Panc1 (cell line): ENCODE data around the gene SMAD3. TPM values are rescaled to one million over a fixed set of nuclear protein-coding genes. Genes with fewer than 3 reads are reported as not detected.

ENCODE experiments used
- ATAC-seq: fragments of 200-7000 bp; cut with Tn5 transposase; 2 replicates; pipeline ENCODE4 v1.9.1; 2020; ENCODE audit warnings: mild to moderate bottlenecking, moderate library complexity
- BruUV-seq: library from RNA; stranded (reverse); fragments of 400-500 nt; replicated peaks from 2 replicates; lab custom pipeline; 2021; lab: Mats Ljungman, UMichigan
- CTCF ChIA-PET: fragments of 300-600 bp; sonication (Branson Sonifier 250); formaldehyde crosslinking; loops from one replicate; lab custom pipeline; 2022; ENCODE audit warnings: antibody characterized with exemption; lab: Charles Lee
- POLR2A ChIA-PET: fragments of 300-600 bp; sonication (Branson Sonifier 250); formaldehyde crosslinking; loops from one replicate; lab custom pipeline; 2022; ENCODE audit warnings: antibody characterized with exemption; lab: Charles Lee
- DNase-seq: peaks from one replicate; pipeline ENCODE4 v3.0.0-alpha.2; 2010; ENCODE audit warnings: low read depth, low spot score
- H3K27ac ChIP-seq: 2 replicates; pipeline ENCODE4 v1.5.1; 2011; ENCODE audit warnings: mild to moderate bottlenecking, low read length, inconsistent platforms
- H3K27me3 ChIP-seq: fragments of 200-500 bp; sonication (Bioruptor generic); 2 replicates; pipeline ENCODE4 v1.6.0; 2014; ENCODE audit warnings: low read length, inconsistent platforms; ENCODE audit not compliant: control insufficient read depth, insufficient read depth
- H3K36me3 ChIP-seq: fragments of 200-500 bp; sonication (Bioruptor generic); 2 replicates; pipeline ENCODE4 v1.5.1; 2014; ENCODE audit warnings: inconsistent platforms, mild to moderate bottlenecking, low read length, moderate library complexity; ENCODE audit not compliant: control insufficient read depth, insufficient read depth
- H3K4me1 ChIP-seq: 2 replicates; pipeline ENCODE4 v1.5.1; 2011; ENCODE audit warnings: inconsistent platforms, mild to moderate bottlenecking, low read length, moderate library complexity; ENCODE audit not compliant: control insufficient read depth, insufficient read depth
- H3K4me3 ChIP-seq, 2 experiments: 2 replicates each; pipeline ENCODE4 v1.5.1; 2011 to 2012; ENCODE audit warnings: low read depth in 2 of 2, low read length in 2 of 2, mild to moderate bottlenecking in 2 of 2, inconsistent platforms in 1 of 2, moderate library complexity in 1 of 2
- H3K9me3 ChIP-seq: fragments of 200-500 bp; sonication (Bioruptor generic); 2 replicates; pipeline ENCODE4 v1.5.1; 2014; ENCODE audit warnings: low read depth, mild to moderate bottlenecking, inconsistent platforms, low read length, moderate library complexity; ENCODE audit not compliant: control insufficient read depth, insufficient read depth
- CTCF ChIP-seq: fragments of 450-650 bp; IDR thresholded peaks from 2 replicates; pipeline ENCODE4 v1.5.1; 2017; ENCODE audit warnings: mild to moderate bottlenecking
- POLR2AphosphoS5 ChIP-seq: IDR thresholded peaks from 2 replicates; pipeline ENCODE4 v1.6.1; 2012; ENCODE audit warnings: mild to moderate bottlenecking, low read depth, low read length, moderate library complexity
- SIN3A ChIP-seq: IDR thresholded peaks from 2 replicates; pipeline ENCODE4 v1.6.1; 2012; ENCODE audit warnings: low read depth, mild to moderate bottlenecking, low read length, moderate library complexity, borderline replicate concordance; ENCODE audit not compliant: insufficient read depth
- TCF7L2 ChIP-seq: IDR thresholded peaks from 2 replicates; pipeline ENCODE4 v1.6.1; 2011; ENCODE audit warnings: mild to moderate bottlenecking, low read depth, low read length, inconsistent platforms
- in situ Hi-C: cut with HindIII; loops from 2 replicates; pipeline ENCODE4 v1.10.0; 2016; ENCODE audit warnings: low sequenced_read_pairs, low pct_unique_long_range_greater_than_20kb
- intact Hi-C: fragments of 100-400 bp; cut with micrococcal nuclease; formaldehyde crosslinking; loops from one replicate; pipeline ENCODE4 v1.10.0; 2022; ENCODE audit not compliant: unreplicated experiment
- total RNA-seq: library from RNA; stranded (reverse); gene quantifications from one replicate; pipeline ENCODE4 v1.2.1, GENCODE V29; 2021; ENCODE audit not compliant: unreplicated experiment
- TF ChIP-seq, protein P1 (sequence below), 2 experiments: IDR thresholded peaks; 2 replicates each; pipeline ENCODE4 v1.6.1; 2011 to 2012; ENCODE audit warnings: low read depth in 2 of 2, control low read depth in 1 of 2, low read length in 1 of 2, mild to moderate bottlenecking in 1 of 2, moderate library complexity in 1 of 2; ENCODE audit not compliant: insufficient read depth in 1 of 2

Gene SMAD3
- total RNA-seq, 1 experiment from 2014 or later = 394 TPM

- DNase-seq (peak; percentile 82), ATAC-seq (peak; percentile 82)
- H3K4me1 ChIP-seq = peaks cover 62% of the 10 kb centered on the region
- intact Hi-C loops = no loop called here
- CTCF ChIA-PET = interaction anchor here (0.9 kb wide), 1 partner anchor 141 kb away, joined by 5 read pairs; no protein-coding TSS in a partner anchor
- no peaks in the 10 kb centered on the region for H3K27me3 ChIP-seq
- in situ Hi-C loops = no loop called here
- no peak overlapping the region for H3K4me3 ChIP-seq
- TF ChIP-seq SIN3A (0 out of 2 replicates have a peak, but pooled peaks have one; percentile 27), POLR2AphosphoS5 (peak; percentile 66; the same call in 1 of the 2 replicates), CTCF (no peak)
- POLR2A ChIA-PET = interaction anchor here (0.6 kb wide), 1 partner anchor 428 kb away, joined by 4 read pairs; no protein-coding TSS in a partner anchor
- peak overlapping the region; percentile 99 for H3K27ac ChIP-seq
- BruUV-seq = no TSS peak
- H3K9me3 ChIP-seq = no peaks in the 10 kb centered on the region
- no peaks in the 10 kb centered on the region for H3K36me3 ChIP-seq
Measured at GRCh38 chr15:67024314-67024997, 40.9 kb upstream of the SMAD3 start.

GRCh38 chr15:67024998-67025368 lies 40.4 kb upstream of the SMAD3 start:
- in situ Hi-C loops = no loop called here
- CTCF ChIA-PET = no interaction called here

More at GRCh38 chr15:67024998-67025368, 40.4 kb upstream of the SMAD3 start:
- Histone ChIP-seq H3K36me3 (no peaks in the 10 kb centered on the region), H3K27me3 (no peaks in the 10 kb centered on the region), H3K4me1 (peaks cover 67% of the 10 kb centered on the region), H3K9me3 (no peaks in the 10 kb centered on the region), H3K4me3 (no peak overlapping the region), H3K27ac (peak overlapping the region; percentile 99)
- intact Hi-C loops = no loop called here
- 0 out of 2 replicates have a peak, but pooled peaks have one; percentile 4 for ATAC-seq
- TF ChIP-seq POLR2AphosphoS5 (no peak), SIN3A (no peak), CTCF (no peak), TCF7L2 (no peak)
- TF ChIP-seq, protein P1, sequence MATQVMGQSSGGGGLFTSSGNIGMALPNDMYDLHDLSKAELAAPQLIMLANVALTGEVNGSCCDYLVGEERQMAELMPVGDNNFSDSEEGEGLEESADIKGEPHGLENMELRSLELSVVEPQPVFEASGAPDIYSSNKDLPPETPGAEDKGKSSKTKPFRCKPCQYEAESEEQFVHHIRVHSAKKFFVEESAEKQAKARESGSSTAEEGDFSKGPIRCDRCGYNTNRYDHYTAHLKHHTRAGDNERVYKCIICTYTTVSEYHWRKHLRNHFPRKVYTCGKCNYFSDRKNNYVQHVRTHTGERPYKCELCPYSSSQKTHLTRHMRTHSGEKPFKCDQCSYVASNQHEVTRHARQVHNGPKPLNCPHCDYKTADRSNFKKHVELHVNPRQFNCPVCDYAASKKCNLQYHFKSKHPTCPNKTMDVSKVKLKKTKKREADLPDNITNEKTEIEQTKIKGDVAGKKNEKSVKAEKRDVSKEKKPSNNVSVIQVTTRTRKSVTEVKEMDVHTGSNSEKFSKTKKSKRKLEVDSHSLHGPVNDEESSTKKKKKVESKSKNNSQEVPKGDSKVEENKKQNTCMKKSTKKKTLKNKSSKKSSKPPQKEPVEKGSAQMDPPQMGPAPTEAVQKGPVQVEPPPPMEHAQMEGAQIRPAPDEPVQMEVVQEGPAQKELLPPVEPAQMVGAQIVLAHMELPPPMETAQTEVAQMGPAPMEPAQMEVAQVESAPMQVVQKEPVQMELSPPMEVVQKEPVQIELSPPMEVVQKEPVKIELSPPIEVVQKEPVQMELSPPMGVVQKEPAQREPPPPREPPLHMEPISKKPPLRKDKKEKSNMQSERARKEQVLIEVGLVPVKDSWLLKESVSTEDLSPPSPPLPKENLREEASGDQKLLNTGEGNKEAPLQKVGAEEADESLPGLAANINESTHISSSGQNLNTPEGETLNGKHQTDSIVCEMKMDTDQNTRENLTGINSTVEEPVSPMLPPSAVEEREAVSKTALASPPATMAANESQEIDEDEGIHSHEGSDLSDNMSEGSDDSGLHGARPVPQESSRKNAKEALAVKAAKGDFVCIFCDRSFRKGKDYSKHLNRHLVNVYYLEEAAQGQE (IDR thresholded peaks at IDR 0.05; ENCODE audit: insufficient read depth in 1 of 2, low read depth in 2 of 2, low read length in 1 of 2) = no peak
- no peak for DNase-seq
- BruUV-seq = no TSS peak
- POLR2A ChIA-PET = interaction anchor here (0.6 to 1.3 kb wide), 3 partner anchors 17 to 524 kb away, joined by 3 to 6 read pairs (median 5); no protein-coding TSS in a partner anchor
